HG02588 (cell line): ENCODE results near the gene GK2.

ENCODE experiments used
- ATAC-seq: cut with Tn5 transposase; IDR thresholded peaks from one replicate; pipeline ENCODE4 v1.9.1; 2021; ENCODE audit warnings: mild to moderate bottlenecking, moderate library complexity; ENCODE audit not compliant: unreplicated experiment

Gene GK2

DNA sequence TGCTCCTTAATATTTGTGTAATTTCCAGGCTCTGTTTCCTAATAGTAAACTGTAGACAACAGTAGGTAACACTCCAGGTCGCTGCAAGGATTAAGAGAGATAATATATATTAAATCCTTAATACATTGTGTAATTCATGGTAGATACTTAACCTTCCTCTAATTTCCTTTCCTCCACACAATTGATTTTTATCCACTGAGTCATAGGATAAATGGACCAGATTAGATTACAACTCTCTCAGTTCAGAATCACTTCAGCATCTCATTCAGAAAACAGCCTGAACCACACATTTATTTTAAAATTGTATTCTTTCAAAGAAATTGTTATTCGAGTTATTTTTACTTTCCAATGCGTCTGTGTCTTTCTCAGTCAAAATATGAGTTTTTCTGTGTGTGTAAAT, 17.1 kb downstream of the GK2 start:
- no peak for ATAC-seq

DNA sequence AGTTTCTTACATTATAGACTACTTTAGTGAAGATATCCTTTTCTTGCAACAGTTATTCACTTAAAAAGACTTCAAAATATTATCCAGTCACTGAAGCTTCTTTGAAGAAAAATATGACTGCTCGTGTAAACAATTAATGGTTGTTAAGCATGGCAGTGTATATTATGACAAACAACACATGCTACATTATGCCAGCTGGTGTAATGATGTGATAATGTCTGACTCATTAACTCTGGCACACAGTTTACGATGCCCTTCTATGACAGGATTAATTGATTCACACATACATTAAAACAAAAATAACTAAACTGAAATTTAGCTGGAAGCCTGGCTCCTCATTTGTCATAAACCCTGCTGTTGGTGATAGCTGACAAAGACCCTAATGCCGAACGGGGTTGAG, 22.4 kb downstream of the GK2 start:
- ATAC-seq: no peak

- ATAC-seq: no peak
Observed at GRCh38 chr4:79381161-79381560, 26.9 kb downstream of the GK2 start.

DNA sequence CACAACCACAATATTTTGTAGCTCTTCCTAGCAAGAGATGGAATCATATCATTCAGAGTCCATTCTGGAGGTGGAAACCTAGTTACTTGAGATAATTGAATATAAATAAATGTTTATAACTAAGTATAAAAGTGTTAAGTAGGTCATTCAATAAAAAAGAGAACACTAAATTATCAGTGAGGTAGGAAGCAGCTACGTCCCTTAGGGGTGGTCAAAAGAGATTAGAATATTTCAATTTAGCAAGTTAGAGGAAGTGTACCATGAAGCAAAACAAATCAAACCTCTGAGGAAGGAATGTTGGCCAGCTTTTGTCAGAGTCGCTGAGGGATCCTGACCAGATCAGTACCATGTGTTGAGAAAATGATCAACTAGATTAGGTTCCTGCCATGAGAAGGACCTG, 38.0 kb downstream of the GK2 start:
- no peak for ATAC-seq

DNA sequence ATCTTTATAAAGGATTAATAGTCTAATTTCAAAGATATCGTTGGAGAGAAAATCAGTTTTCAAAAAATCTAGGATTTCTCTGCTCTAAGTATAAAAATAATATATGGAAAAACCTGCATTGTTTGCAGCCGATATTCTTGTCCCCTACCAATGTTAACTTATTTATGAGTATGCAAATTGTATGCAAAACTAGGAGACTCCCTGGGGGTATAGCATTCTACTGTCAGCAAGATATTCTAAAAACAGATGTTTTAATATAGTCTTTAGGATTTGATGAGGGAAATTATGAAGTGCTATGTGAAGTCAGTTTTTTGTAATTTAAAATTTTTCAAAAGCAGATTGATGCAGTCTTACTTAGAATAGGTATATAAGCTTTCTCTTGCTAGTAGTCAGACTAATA, 40.9 kb downstream of the GK2 start:
- ATAC-seq: no peak

GRCh38 chr4:79366422-79366821, 41.6 kb downstream of the GK2 start:
- no peak for ATAC-seq

- no peak for ATAC-seq
Observed at GRCh38 chr4:79364061-79364460, 44.0 kb downstream of the GK2 start.

DNA sequence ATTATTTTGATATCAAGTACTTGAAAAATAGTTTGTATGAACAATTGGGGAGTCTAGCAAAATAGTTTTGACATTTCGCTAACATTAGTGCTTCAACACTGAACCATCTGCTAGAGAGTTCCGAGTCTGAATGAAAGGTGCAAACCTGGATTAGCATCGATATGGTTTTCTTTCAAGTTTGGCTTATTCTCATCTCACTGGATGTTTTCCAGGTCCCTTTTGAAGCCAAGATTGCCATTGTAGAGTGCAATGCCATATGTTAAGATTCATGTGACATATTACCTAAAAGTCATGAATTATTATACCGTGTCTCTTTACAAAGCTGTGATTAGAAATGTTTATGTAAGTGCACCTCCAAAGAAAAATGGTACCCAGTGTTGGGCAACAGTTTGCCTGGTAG, 45.4 kb downstream of the GK2 start:
- no peak for ATAC-seq

- ATAC-seq: no peak
Observed at GRCh38 chr4:79360006-79360405, 48.0 kb downstream of the GK2 start.

GRCh38 chr4:79358438-79358837, 49.6 kb downstream of the GK2 start:
- ATAC-seq: no peak

- no peak for ATAC-seq
Observed at GRCh38 chr4:79357365-79357764, 50.7 kb downstream of the GK2 start.
